Activated CD4-positive, alpha-beta T cell treated with anti-CD3 and anti-CD28 coated beads for 24 hours (primary cell): ENCODE results near the gene MKLN1.
"Not testable (repeated sequence)": the region's sequence is repeated elsewhere in the genome, so short reads cannot be mapped to it uniquely, and the experiment has no call there.

Experiments
- DNase-seq, 2 donors: peaks; one replicate each; pipeline ENCODE4 v3.0.0-alpha.2; 2020; ENCODE audit warnings: low read depth in 2 of 2

The MKLN1 gene

GRCh38 chr7:131327626-131328376 is at the start of gene MKLN1:
Gene MKLN1 (plus strand): TSS chr7:131327876. CDS start chr7:131327900, 24 bp downstream.
- peak; percentile 84 to 88 for DNase-seq

GRCh38 chr7:131279044-131279443 is 48.6 kb upstream of the MKLN1 start:
- no peak for DNase-seq

GRCh38 chr7:131281266-131282048 is 46.2 kb upstream of the MKLN1 start:
- no peak for DNase-seq

- no peak for DNase-seq
These were observed 42.8 kb upstream of the MKLN1 start for GRCh38 chr7:131284702-131285419.

- no peak for DNase-seq
These were observed 42.1 kb upstream of the MKLN1 start for GRCh38 chr7:131285556-131285955.

GRCh38 chr7:131288450-131288849 is 39.2 kb upstream of the MKLN1 start:
- no peak for DNase-seq

- DNase-seq: no peak
These were observed 38.6 kb upstream of the MKLN1 start for GRCh38 chr7:131289051-131289450.

GRCh38 chr7:131292141-131292905 is 35.4 kb upstream of the MKLN1 start:
- no peak for DNase-seq

GRCh38 chr7:131293018-131293417 is 34.7 kb upstream of the MKLN1 start:
- DNase-seq: no peak

GRCh38 chr7:131294553-131294952 is 33.1 kb upstream of the MKLN1 start:
- DNase-seq: no peak

GRCh38 chr7:131298608-131298992 is 29.1 kb upstream of the MKLN1 start:
- DNase-seq: no peak

GRCh38 chr7:131299074-131299473 is 28.6 kb upstream of the MKLN1 start:
- DNase-seq: no peak

- DNase-seq: no peak
These were observed 27.6 kb upstream of the MKLN1 start for GRCh38 chr7:131300078-131300477.

- DNase-seq: no peak
These were observed 26.9 kb upstream of the MKLN1 start for GRCh38 chr7:131300572-131301466.

GRCh38 chr7:131302446-131302845 is 25.2 kb upstream of the MKLN1 start:
- DNase-seq: no peak

- peak in 1 of 2 donors; percentile 10 for DNase-seq
These were observed 24.6 kb upstream of the MKLN1 start for GRCh38 chr7:131302876-131303707.

- DNase-seq: no peak
These were observed 22.5 kb upstream of the MKLN1 start for GRCh38 chr7:131305152-131305551.

GRCh38 chr7:131306041-131306440 is 21.6 kb upstream of the MKLN1 start:
- not testable (repeated sequence) for DNase-seq

GRCh38 chr7:131306777-131307176 is 20.9 kb upstream of the MKLN1 start:
- no peak for DNase-seq

- no peak for DNase-seq
These were observed 20.0 kb upstream of the MKLN1 start for GRCh38 chr7:131307627-131308026.
